Cardiac muscle cell (in vitro differentiated cells and primary cell): ENCODE data around the gene BCAS4. TPM values are rescaled to one million over a fixed set of nuclear protein-coding genes. Genes with fewer than 3 reads are reported as not detected.
A peak's percentile ranks its signal among the peaks of the same experiment; 100 is the strongest.

Experiments used
- DNase-seq, 2 donors: peaks; one replicate each; pipeline versions ENCODE4 v3.0.0 to v3.0.0-alpha.2; 2010 to 2017; ENCODE audit warnings: low read depth in 1 of 2, low spot score in 1 of 2
- H3K27ac ChIP-seq: fragments of 200-600 bp; sonication (generic); 2 replicates; pipeline ENCODE4 v1.5.1; 2016
- H3K27me3 ChIP-seq: fragments of 200-600 bp; sonication (generic); 2 replicates; pipeline ENCODE4 v1.6.0; 2016; ENCODE audit warnings: control low read depth
- H3K36me3 ChIP-seq: fragments of 200-600 bp; sonication (generic); 2 replicates; pipeline ENCODE4 v1.5.1; 2016; ENCODE audit warnings: control low read depth
- H3K4me1 ChIP-seq: fragments of 200-600 bp; sonication (generic); 2 replicates; pipeline ENCODE4 v1.8.1; 2017; ENCODE audit warnings: low read depth, mild to moderate bottlenecking, mixed run types
- H3K4me3 ChIP-seq: fragments of 200-600 bp; sonication (generic); 2 replicates; pipeline ENCODE4 v1.5.1; 2016; ENCODE audit warnings: mild to moderate bottlenecking
- H3K9me3 ChIP-seq: fragments of 200-600 bp; sonication (generic); 2 replicates; pipeline ENCODE4 v1.5.1; 2017; ENCODE audit warnings: low read depth, mild to moderate bottlenecking, control low read depth
- polyA plus RNA-seq: library from polyadenylated mRNA; unstranded; fragments of >200 nt; fragmentation: Nextera tagmentation; extraction: Ambion mirVana; gene quantifications from 2 replicates; pipeline ENCODE4 v1.2.1, GENCODE V29; 2016
- total RNA-seq: library from RNA; depleted of rRNA; stranded (reverse); fragments of >200 nt; gene quantifications from 2 replicates; pipeline ENCODE4 v1.2.3, GENCODE V29; 2016
- TF ChIP-seq, protein P1 (sequence below): IDR thresholded peaks from 2 replicates; pipeline ENCODE4 v1.5.1; 2012; ENCODE audit warnings: low read depth, mild to moderate bottlenecking, low read length

The BCAS4 gene
- total and polyA plus RNA-seq, 2 experiments from 2014 or later, result 16.1 to 26.1 TPM

- DNase-seq, result no peak
- Histone ChIP-seq H3K4me3 (no peak overlapping the region), H3K27ac (no peak overlapping the region), H3K9me3 (no peaks in the 10 kb centered on the region), H3K4me1 (peaks cover 11% of the 10 kb centered on the region), H3K36me3 (no peaks in the 10 kb centered on the region), H3K27me3 (no peaks in the 10 kb centered on the region)
- TF ChIP-seq, protein P1, sequence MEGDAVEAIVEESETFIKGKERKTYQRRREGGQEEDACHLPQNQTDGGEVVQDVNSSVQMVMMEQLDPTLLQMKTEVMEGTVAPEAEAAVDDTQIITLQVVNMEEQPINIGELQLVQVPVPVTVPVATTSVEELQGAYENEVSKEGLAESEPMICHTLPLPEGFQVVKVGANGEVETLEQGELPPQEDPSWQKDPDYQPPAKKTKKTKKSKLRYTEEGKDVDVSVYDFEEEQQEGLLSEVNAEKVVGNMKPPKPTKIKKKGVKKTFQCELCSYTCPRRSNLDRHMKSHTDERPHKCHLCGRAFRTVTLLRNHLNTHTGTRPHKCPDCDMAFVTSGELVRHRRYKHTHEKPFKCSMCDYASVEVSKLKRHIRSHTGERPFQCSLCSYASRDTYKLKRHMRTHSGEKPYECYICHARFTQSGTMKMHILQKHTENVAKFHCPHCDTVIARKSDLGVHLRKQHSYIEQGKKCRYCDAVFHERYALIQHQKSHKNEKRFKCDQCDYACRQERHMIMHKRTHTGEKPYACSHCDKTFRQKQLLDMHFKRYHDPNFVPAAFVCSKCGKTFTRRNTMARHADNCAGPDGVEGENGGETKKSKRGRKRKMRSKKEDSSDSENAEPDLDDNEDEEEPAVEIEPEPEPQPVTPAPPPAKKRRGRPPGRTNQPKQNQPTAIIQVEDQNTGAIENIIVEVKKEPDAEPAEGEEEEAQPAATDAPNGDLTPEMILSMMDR, result no peak
Measured at GRCh38 chr20:50815162-50815989, 20.5 kb downstream of the BCAS4 start.

GRCh38 chr20:50817776-50818172 is 22.9 kb downstream of the BCAS4 start:
- TF ChIP-seq, protein P1, result no peak
- Histone ChIP-seq H3K36me3 (no peaks in the 10 kb centered on the region), H3K27ac (peak overlapping the region; percentile 95), H3K4me3 (no peak overlapping the region), H3K4me1 (peaks cover 11% of the 10 kb centered on the region), H3K9me3 (no peaks in the 10 kb centered on the region), H3K27me3 (no peaks in the 10 kb centered on the region)
- DNase-seq, result no peak

DNA sequence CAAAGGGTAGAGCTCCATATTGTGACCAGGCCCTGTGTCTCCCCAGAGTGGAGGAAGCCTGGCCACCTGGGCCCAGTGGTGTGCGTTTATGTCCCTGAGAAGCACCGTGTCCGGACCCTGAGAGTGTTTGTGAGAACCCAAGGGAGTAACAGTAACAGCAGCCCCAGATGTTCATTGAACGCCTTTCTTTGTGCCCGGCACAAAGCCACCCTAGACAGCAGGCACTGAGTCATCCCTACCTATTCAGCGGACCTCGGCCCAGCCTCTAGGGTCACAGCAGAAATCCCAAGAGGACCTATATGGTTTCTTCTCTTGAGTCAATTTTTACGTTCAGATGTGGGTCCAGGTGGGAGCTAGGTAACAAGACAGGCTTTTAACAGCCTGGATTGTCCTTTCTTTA is 24.5 kb downstream of the BCAS4 start:
- no peak overlapping the region for H3K4me3 ChIP-seq
- no peak for DNase-seq
- H3K27ac ChIP-seq, result no peak overlapping the region
- no peaks in the 10 kb centered on the region for H3K9me3 ChIP-seq
- TF ChIP-seq, protein P1, result no peak
- no peaks in the 10 kb centered on the region for H3K36me3 ChIP-seq
- H3K27me3 ChIP-seq, result no peaks in the 10 kb centered on the region
- peaks cover 11% of the 10 kb centered on the region for H3K4me1 ChIP-seq

DNA sequence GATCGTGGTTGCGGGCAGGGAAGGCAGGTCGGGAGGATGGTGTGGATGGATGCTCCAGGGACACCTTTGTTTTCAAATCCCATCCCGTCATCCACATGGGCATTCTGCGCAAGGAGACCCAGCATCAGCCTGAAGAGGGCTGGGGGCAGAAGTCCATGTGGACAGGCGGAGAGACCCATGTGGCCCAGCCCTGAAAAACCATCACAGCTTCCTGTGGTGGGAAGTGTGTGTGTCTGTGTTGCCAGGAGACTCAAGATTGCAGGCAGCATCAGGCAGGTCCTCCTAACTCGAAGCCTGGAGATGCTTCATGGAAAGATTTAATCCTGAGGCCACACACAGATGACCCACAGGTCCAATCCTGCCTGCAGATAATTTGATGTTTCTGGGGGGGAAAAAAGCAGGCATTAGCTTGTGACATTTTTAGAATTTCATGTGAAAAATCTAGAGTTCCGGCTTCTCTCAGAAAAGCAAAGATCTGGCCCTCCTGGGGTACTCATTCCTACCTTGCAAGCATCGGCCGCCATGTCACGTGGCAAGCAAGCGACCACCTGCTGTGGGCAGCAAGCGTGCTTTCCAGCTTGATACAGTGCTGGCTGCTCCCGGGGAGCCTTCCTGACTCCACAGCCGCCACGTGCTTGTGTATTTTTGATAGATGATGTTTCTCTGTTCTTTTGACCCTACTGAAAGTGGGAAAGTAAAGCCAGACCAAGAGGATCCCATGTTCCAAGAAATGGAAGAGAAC is 25.8 kb downstream of the BCAS4 start:
- Histone ChIP-seq H3K36me3 (no peaks in the 10 kb centered on the region), H3K27me3 (no peaks in the 10 kb centered on the region), H3K9me3 (no peaks in the 10 kb centered on the region), H3K4me3 (no peak overlapping the region), H3K4me1 (peaks cover 8% of the 10 kb centered on the region), H3K27ac (no peak overlapping the region)
- DNase-seq, result no peak
- TF ChIP-seq, protein P1, result no peak

DNA sequence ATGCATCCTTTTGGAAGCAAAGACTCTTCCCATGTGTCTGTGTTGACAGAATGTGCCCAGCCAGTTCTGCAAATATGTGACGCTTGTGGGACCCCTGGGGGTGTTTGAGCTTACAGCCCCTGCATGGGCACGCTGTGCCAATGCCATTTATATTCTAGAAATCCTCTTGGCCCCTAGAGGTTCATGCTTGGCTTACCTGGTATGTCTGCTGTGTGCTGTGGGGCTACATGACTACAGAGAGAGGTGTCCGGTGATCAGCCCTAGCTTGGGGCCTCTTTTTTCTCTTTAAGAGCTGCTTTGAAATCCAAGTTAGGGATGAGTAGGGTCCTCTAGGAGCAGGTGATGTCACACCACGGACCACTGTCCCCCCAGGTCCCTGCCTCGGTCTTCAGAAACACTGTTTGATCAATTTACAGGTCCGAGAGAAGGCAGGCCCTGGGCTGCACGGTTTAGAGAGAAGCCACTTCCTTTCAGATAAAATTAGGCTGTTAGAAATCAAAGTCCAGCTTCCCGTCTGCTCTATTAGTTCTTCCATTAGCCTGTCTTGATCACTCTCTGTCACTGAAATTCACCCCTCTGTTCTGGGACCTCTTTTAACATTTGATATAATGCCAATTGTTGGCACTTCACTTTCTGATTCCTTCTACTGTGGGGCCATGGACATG is 26.5 kb downstream of the BCAS4 start:
- H3K4me3 ChIP-seq, result no peak overlapping the region
- H3K36me3 ChIP-seq, result no peaks in the 10 kb centered on the region
- no peak for DNase-seq
- peaks cover 8% of the 10 kb centered on the region for H3K4me1 ChIP-seq
- H3K27ac ChIP-seq, result no peak overlapping the region
- TF ChIP-seq, protein P1, result no peak
- no peaks in the 10 kb centered on the region for H3K9me3 ChIP-seq
- no peaks in the 10 kb centered on the region for H3K27me3 ChIP-seq
